Retinal pigment epithelial cell (primary cell): Measurements from ENCODE around the gene EIF4A2.
"Not testable (repeated sequence)": the region's sequence is repeated elsewhere in the genome, so short reads cannot be mapped to it uniquely, and the experiment has no call there.

Experiments used
- DNase-seq: peaks from one replicate; pipeline ENCODE4 v3.0.0-alpha.2; 2010; ENCODE audit warnings: low read depth
- H3K4me3 ChIP-seq: 2 replicates; pipeline ENCODE4 v1.5.1; 2011; ENCODE audit warnings: mild to moderate bottlenecking, low read length, control low read depth, moderate library complexity
- CTCF ChIP-seq: conservative IDR thresholded peaks from 2 replicates; pipeline ENCODE4 v1.5.1; 2011; ENCODE audit warnings: low read depth, low read length, control low read depth, inconsistent platforms

The EIF4A2 gene

DNA sequence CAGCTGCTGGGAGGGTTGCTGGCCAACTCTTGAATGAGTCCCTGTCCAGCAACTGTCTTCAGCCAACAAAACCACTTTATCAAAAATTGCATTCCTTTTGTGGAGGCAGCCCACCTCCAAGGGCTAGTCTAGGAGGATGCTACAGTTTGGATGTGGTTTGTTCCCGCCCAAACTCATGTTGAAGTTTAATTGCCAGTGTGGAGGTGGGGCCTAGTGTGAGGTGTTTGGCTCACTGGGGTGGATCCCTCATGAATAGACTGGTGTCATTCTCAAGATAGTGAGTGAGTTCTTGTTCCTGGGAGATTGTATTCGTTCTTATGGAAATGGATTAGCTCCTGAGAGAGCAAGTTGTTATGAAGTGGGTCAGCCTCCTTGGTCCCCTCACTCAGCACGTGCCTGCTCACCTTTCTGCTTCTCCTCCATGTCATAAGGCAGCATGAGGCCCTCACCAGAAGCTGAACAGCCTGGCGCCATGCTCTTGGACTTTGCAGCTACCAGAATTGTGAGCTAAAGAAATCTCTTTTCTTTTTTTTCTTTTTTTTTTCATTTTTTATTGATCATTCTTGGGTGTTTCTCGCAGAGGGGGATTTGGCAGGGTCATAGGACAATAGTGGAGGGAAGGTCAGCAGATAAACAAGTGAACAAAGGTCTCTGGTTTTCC, 27.1 kb downstream of the EIF4A2 start:
- DNase-seq = no peak
- H3K4me3 ChIP-seq = no peak overlapping the region
- no peak for TF ChIP-seq CTCF

DNA sequence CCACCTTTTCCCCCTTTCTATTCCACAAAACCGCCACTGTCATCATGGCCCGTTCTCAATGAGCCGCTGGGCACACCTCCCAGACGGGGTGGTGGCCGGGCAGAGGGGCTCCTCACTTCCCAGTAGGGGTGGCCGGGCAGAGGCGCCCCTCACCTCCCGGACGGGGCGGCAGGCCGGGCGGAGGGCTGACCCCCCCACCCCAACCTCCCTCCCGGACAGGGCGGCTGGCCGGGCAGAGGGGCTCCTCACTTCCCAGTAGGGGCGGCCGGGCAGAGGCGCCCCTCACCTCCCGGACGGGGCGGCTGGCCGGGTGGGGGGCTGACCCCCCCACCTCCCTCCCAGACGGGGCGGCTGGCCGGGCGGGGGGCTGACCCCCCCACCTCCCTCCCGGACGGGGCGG, 27.9 kb downstream of the EIF4A2 start:
- not testable (repeated sequence) for DNase-seq, H3K4me3 ChIP-seq

DNA sequence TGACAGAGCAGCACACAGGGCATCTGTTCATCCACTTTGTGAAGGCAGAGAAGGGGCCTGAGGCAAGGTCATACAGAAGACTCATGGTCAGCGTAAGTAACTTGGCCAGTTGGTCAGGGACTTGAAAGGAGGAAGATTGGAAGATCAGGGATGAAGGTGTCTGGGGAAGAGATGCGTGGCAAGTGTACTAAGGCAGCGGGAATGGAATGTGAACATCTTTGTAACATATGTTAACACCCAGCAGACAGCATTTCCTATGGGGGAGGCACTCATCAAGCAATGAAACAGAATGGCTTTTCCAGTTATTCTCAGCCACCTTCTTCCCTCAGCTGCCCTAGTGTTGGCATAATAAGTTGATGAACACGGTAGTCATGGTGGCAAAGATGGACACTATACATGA, 30.7 kb downstream of the EIF4A2 start:
- TF ChIP-seq CTCF = no peak
- H3K4me3 ChIP-seq = no peak overlapping the region
- no peak for DNase-seq

- no peak for TF ChIP-seq CTCF
- H3K4me3 ChIP-seq = no peak overlapping the region
- no peak for DNase-seq
Measured at GRCh38 chr3:186815435-186815834, 32.1 kb downstream of the EIF4A2 start.

- no peak for TF ChIP-seq CTCF
- DNase-seq = no peak
Measured at GRCh38 chr3:186818516-186818915, 35.1 kb downstream of the EIF4A2 start.

DNA sequence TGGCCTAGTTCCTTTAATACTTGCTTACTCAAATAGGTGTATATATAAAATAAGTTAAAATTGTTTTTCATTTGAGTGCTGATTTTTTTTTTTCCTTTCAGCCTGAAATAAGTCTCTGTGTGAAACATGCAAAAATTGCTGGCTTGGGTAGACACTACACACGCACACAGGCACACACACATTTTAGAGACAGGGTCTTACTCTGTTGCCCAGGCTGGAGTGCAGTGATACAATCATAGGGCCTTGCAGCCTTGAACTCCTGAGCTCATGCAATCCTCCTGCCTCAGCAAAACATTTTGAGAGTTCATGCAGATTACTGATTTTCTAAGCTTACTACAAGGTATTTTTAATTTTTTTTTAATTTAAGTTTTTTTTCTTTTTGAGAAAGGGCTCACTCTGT, 35.6 kb downstream of the EIF4A2 start:
- no peak for TF ChIP-seq CTCF
- DNase-seq = no peak
- H3K4me3 ChIP-seq = no peak overlapping the region

More at GRCh38 chr3:186818516-186818915, 35.1 kb downstream of the EIF4A2 start:
- no peak overlapping the region for H3K4me3 ChIP-seq

DNA sequence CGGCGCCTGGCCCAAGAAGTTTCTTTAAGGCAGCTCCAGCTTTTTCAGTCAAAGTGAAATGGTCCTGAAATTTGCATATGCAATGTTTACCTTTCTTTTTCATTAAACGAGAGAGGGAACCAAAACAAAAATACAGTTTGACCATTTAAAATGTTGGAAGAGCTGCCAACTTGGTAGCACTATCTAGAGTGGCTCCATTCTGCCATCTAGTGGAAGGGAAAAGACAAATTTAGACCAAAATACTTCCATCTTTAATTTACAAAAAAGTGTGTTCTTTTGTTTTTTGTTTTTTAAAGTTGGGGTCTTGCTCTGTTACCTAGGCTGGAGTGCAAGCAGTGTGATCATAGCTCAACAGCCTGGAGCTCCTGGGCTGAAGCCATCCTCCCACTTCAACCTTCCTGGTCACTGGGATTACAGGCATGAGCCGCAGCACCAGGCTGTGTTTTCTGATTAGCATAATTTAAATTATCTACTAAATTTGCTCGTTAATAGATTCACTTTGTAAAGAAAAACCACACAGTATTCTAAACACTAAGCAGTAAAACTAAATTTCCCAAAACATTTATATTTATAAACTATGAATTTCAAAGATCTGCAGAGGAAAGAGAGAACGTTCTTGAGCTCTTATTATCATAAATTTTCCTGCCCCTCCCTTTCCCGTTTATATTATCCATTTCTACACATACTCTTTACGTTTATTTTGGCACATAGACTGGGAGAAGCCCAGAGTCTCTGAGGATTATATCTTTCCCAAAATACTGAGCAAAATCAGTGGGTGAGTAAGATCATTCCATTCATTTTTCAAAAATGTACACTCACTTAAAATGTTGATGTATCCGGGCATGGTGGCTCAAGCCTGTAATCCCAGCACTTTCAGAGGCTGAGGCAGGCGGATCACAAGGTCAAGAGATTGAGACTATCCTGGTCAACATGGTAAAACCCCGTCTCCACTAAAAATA, 38.3 kb downstream of the EIF4A2 start:
- peak; percentile 72 for TF ChIP-seq CTCF
- DNase-seq = no peak
- H3K4me3 ChIP-seq = no peak overlapping the region

- not testable (repeated sequence) for DNase-seq, H3K4me3 ChIP-seq
Measured at GRCh38 chr3:186822388-186822759, 39.0 kb downstream of the EIF4A2 start.
